ENCODE results near the gene IFIT1B. TPM values are rescaled to one million over a fixed set of nuclear protein-coding genes. Genes with fewer than 3 reads are reported as not detected.

IFIT1B gene
- total and polyA plus RNA-seq, 9 of the 15 experiments (the other 6 are each of a cell fraction or from before 2014, with no cell fraction given), result not detected

DNA sequence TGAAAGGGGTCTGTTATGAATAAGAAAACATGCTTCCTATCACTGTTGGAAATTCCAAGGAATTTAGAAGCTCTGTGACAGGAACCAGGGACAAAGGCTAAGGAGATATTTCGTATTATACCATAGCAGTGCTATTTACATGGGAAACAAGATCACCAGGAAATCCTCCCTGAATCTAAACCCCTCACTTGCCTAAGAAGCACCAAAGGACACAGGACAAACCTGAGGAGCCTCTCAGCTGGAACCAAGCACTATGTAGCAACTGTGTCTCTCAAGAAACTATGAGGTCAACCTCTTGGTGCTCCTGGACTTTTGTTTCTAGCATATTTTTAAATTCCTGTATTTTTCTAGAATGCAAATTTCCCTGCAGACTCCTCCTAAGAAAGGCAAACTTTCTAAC, 20.8 kb upstream of the IFIT1B start (continued):
- TF ChIP-seq, protein P1, sequence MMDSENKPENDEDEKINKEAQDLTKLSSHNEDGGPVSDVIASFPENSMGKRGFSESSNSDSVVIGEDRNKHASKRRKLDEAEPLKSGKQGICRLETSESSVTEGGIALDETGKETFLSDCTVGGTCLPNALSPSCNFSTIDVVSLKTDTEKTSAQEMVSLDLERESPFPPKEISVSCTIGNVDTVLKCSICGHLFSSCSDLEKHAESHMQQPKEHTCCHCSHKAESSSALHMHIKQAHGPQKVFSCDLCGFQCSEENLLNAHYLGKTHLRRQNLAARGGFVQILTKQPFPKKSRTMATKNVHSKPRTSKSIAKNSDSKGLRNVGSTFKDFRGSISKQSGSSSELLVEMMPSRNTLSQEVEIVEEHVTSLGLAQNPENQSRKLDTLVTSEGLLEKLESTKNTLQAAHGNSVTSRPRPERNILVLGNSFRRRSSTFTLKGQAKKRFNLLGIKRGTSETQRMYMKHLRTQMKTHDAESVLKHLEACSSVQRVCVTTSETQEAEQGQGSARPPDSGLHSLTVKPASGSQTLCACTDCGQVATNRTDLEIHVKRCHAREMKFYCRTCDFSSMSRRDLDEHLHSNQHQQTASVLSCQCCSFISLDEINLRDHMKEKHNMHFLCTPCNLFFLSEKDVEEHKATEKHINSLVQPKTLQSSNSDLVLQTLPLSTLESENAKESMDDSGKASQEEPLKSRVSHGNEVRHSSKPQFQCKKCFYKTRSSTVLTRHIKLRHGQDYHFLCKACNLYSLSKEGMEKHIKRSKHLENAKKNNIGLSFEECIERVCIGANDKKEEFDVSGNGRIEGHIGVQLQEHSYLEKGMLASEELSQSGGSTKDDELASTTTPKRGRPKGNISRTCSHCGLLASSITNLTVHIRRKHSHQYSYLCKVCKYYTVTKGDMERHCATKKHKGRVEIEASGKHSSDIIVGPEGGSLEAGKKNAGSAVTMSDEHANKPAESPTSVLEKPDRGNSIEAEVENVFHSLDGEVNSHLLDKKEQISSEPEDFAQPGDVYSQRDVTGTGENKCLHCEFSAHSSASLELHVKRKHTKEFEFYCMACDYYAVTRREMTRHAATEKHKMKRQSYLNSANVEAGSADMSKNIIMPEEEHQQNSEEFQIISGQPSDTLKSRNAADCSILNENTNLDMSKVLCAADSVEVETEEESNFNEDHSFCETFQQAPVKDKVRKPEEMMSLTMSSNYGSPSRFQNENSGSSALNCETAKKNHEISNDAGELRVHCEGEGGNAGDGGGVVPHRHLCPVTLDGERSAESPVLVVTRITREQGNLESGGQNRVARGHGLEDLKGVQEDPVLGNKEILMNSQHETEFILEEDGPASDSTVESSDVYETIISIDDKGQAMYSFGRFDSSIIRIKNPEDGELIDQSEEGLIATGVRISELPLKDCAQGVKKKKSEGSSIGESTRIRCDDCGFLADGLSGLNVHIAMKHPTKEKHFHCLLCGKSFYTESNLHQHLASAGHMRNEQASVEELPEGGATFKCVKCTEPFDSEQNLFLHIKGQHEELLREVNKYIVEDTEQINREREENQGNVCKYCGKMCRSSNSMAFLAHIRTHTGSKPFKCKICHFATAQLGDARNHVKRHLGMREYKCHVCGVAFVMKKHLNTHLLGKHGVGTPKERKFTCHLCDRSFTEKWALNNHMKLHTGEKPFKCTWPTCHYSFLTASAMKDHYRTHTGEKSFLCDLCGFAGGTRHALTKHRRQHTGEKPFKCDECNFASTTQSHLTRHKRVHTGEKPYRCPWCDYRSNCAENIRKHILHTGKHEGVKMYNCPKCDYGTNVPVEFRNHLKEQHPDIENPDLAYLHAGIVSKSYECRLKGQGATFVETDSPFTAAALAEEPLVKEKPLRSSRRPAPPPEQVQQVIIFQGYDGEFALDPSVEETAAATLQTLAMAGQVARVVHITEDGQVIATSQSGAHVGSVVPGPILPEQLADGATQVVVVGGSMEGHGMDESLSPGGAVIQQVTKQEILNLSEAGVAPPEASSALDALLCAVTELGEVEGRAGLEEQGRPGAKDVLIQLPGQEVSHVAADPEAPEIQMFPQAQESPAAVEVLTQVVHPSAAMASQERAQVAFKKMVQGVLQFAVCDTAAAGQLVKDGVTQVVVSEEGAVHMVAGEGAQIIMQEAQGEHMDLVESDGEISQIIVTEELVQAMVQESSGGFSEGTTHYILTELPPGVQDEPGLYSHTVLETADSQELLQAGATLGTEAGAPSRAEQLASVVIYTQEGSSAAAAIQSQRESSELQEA (IDR thresholded peaks at IDR 0.05; ENCODE audit: low read depth), result no peak
- TF ChIP-seq ZNF436 (CRISPR knock-in tag; IDR thresholded peaks at IDR 0.05) (no peak), TEAD1 (CRISPR knock-in tag; IDR thresholded peaks at IDR 0.05) (no peak), ZNF584 (CRISPR knock-in tag; IDR thresholded peaks at IDR 0.05; ENCODE audit: low read depth) (no peak)

All from K562 (cell line).